Gastrocnemius medialis (tissue), 4 donors: Measurements from ENCODE around the gene ZSCAN30.

Experiments used
- CTCF ChIP-seq, 5 experiments: fragments of 450-650 bp in 3 of 5; fragments of 200-600 bp in 2 of 5; sonication (generic) in 2 of 5; IDR thresholded peaks in 4 of 5; conservative IDR thresholded peaks in 1 of 5; 1 replicate in 4 of 5; 2 replicates in 1 of 5; pipeline ENCODE4 v1.5.1; 2016 to 2019; ENCODE audit warnings: antibody characterized with exemption in 5 of 5, mild to moderate bottlenecking in 3 of 5, moderate library complexity in 3 of 5
- POLR2A ChIP-seq, 2 donors: fragments of 450-650 bp; IDR thresholded peaks; one replicate each; pipeline ENCODE4 v1.6.1; 2017; ENCODE audit warnings: antibody characterized with exemption in 2 of 2, mild to moderate bottlenecking in 2 of 2, moderate library complexity in 2 of 2

- TF ChIP-seq CTCF (IDR thresholded peaks at IDR 0.05 in 4 of 5, conservative IDR thresholded peaks at IDR 0.05 in 1 of 5) (no peak), POLR2A (IDR thresholded peaks at IDR 0.05) (no peak)
Observed at GRCh38 chr18:35264409-35264808, 25.6 kb downstream of the ZSCAN30 start.
